Motor neuron (in vitro differentiated cells): Measurements from ENCODE around the gene MVD. TPM values are rescaled to one million over a fixed set of nuclear protein-coding genes. Genes with fewer than 3 reads are reported as not detected.
A peak's percentile ranks its signal among the peaks of the same experiment; 100 is the strongest.

Source experiments
- ATAC-seq, 8 experiments: fragments of 200-7000 bp; cut with Tn5 transposase; replicated peaks in 6 of 8; 2 replicates each; pipeline ENCODE4 v1.8.0; 2021; ENCODE audit warnings: mild to moderate bottlenecking in 8 of 8, moderate library complexity in 8 of 8
- H3K27ac ChIP-seq, 2 donors: fragments of 250-450 bp; sonication (Bioruptor Pico); 2 replicates each; pipeline ENCODE4 v1.9.0; 2021; ENCODE audit warnings: antibody characterized with exemption in 2 of 2, mild to moderate bottlenecking in 2 of 2, moderate library complexity in 1 of 2
- H3K4me1 ChIP-seq, 2 donors: fragments of 250-450 bp; sonication (Bioruptor Pico); replicated peaks in 1 of 2; 2 replicates each; pipeline ENCODE4 v1.6.1; 2021; ENCODE audit warnings: antibody characterized with exemption in 2 of 2, mild to moderate bottlenecking in 2 of 2, moderate library complexity in 1 of 2
- H3K4me3 ChIP-seq, 5 donors: fragments of 250-450 bp; sonication (Bioruptor Pico); 2 replicates each; pipeline ENCODE4 v1.9.0; 2021; ENCODE audit warnings: antibody characterized with exemption in 5 of 5, mild to moderate bottlenecking in 5 of 5, moderate library complexity in 4 of 5
- WGBS, 10 experiments: fragments of 450-650 bp; shearing (Covaris generic); methylation state at CpG; one replicate each; pipeline ENCODE4 v1.0.0; 2022; 5-methylcytosine and 5-hydroxymethylcytosine counted together
- in situ Hi-C, 9 experiments: fragments of 400-800 bp; cut with MboI; loops; one replicate each; pipeline ENCODE4 v1.15.0; 2021; ENCODE audit warnings: low sequenced_read_pairs in 9 of 9, low pct_unique_long_range_greater_than_20kb in 2 of 9; ENCODE audit not compliant: unreplicated experiment in 9 of 9
- total RNA-seq, 8 experiments: library from RNA; unstranded; fragments of 300-600 nt; gene quantifications; 2 replicates each; pipeline versions ENCODE4 v1.2.3 to v1.2.4, GENCODE V29; 2022

Gene MVD
- total RNA-seq, 8 experiments from 2014 or later, result 41.7 to 108 (median 88.2) TPM

DNA sequence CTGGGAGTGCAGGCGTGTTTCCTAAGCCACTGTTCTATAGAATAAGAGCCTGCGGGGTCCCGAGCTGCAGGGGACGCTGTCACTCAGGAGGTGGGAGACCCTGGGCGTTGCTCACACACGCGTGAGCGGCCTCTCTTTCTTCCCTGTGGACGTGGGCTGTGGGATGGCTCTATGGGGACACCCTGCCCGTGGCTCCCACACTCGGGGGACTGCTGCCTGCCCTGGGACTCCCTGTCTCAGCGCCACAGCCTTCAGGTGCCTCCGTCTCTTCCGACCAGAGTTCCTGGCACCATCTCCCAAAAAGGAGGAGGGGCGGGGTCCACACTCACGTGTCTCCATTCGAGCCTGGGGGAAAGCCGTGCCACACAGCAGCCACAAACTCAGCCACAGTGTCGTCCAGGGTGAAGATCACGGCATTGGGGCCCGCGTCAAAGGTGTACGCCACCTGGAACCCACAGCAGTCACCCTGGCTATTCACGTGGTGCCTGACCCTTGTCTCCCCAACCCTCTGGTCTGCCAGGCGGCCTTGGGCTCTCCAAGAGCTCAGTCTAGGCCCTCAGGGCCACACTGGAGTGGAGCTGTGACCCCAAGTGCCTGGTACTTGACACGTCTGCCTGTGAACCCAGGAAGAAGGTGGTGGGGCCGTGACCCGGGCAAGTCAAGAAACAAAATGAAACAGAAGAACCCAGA, 8.4 kb downstream of the MVD start:
- H3K4me3 ChIP-seq, result no peak overlapping the region
- 89 to 100% methylated on average over 1 to 16 of the region's 28 CpGs; no CpG with 5 or more reads in 8 of the 10 experiments for WGBS, 10 experiments
- H3K27ac ChIP-seq, result no peak overlapping the region
- in situ Hi-C loops, result no loop called here
- no peak for ATAC-seq
- peaks cover 17% of the 10 kb centered on the region in 2 donors for H3K4me1 ChIP-seq

DNA sequence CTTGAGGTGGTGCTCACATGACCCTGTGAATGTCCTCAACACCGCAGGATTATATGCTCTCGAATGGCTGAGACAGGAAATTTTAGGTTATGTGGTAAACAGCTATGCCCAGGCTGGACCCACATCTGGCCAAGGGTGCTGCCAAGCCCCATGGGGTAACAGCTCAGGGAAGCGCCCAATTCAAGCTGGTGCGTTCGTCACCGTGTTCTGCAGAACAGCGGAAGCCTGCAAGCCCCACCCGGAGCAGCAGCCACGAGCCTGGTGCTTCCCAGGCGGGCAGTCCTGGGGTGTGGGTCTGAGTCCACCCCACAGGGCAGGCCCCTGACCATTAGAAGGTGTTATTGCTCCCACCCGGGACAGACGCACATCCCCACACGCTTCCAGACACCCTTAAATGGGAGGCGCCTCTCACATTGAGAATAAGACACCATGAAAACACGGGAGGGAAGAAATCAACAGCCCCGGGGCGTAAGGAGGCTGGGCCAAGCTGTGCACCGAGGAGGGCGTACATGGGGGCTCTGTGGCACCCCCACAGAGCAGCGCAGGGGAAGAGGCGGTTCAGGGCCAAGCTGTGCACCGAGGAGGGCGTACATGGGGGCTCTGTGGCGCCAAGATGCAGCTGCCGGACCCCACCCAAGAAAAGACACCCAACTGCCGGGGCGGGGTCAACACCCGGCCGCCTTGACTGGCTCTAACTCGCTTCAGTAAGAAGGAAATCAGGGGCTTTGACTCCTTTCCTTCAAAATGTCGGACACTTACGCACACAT, 9.1 kb downstream of the MVD start:
- in situ Hi-C loops, result no loop called here
- no peak overlapping the region for H3K4me3 ChIP-seq
- peaks cover 17% of the 10 kb centered on the region in 2 donors for H3K4me1 ChIP-seq
- no peak for ATAC-seq
- H3K27ac ChIP-seq, result no peak overlapping the region
- WGBS, 10 experiments, result 20 to 100% (median 88%) methylated on average over 1 to 10 of the region's 32 CpGs; no CpG with 5 or more reads in 4 of the 10 experiments

DNA sequence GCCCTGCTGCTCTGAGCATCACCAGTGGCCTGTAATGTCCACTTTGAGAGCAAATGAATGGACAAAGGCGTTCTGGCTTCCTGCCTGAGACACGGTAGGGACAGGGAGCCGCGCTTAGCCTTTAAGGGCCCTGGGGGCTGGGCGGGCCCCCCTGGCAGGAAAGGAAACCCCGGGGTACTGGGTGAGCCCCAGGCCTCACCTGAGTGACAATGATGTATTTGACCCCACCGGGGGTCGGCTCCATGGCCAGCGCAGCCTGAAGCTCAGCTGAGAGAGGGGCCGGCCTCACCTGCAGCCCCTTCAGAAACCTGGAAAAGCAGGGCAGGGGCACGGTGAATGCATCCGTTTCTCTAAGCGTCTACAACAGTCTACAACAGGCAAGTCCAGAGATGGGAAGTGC, 9.8 kb downstream of the MVD start:
- Histone ChIP-seq H3K4me1 (peaks cover 17% of the 10 kb centered on the region in 2 donors), H3K27ac (no peak overlapping the region), H3K4me3 (no peak overlapping the region)
- in situ Hi-C loops, result no loop called here
- 71 to 100% (median 90%) methylated on average over 1 to 4 of the region's 13 CpGs; no CpG with 5 or more reads in 6 of the 10 experiments for WGBS, 10 experiments
- ATAC-seq, result no peak

DNA sequence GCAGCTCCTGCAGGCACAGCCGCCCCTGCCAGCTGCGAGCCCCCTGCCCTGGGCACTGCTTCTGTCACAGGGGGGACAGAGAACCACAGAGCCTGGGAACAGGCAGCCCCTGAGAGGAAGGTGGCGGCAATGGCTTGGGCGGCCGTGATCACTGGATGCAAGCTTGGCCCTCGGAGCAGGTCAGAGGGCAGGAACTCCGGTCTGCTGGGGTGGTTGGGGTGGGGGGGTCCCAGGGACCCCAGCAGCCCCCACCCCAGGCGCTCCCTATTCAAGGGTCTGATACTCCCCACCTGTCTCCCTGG, 10.2 kb downstream of the MVD start:
- in situ Hi-C loops, result no loop called here
- peaks cover 17% of the 10 kb centered on the region in 2 donors for H3K4me1 ChIP-seq
- 100% methylated on average over 2 of the region's 8 CpGs; no CpG with 5 or more reads in 9 of the 10 experiments for WGBS, 10 experiments
- no peak overlapping the region for H3K27ac ChIP-seq
- H3K4me3 ChIP-seq, result no peak overlapping the region
- no peak for ATAC-seq

DNA sequence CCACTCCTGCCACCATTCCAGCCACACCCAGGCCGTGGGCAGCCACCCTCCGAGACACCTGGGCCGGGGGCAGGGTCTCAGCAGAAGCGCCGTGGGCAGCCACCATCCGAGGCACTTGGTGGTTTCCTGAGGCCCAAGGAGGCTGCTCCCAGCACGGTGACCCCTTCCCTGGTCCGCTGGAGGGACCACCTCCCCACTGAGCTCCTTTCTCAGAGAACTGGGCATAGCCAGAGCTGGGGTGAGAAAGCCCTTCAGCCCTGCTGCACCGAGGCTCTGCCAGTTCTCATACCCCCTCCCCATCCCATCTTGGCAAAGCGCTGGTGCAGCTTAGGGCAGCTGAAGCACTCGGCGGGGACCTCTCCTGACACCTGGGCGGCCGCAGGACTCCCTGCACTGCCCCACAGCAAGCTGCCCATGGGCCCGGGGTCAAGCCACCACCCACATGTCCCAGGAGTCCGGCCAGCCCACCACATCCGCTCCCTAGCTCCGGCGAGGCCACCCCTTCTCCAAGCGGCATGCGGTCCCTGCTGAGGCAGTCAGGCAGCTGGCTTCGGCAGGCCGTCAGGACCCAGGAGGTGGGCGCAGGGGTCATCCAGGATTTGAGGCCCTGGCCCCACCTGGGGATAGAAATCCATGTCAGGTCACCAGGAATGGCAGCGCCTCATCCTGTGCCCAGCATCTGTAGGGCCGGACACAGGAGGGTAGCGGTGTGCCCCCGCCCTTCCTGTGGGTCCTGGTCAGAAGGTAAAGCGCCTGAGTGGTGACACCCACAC, 10.7 kb downstream of the MVD start:
- peaks cover 17% of the 10 kb centered on the region in 2 donors for H3K4me1 ChIP-seq
- in situ Hi-C loops, result no loop called here
- ATAC-seq, result no peak
- no peak overlapping the region for H3K27ac ChIP-seq
- 67 to 100% (median 87%) methylated on average over 1 to 9 of the region's 29 CpGs; no CpG with 5 or more reads in 5 of the 10 experiments for WGBS, 10 experiments
- no peak overlapping the region for H3K4me3 ChIP-seq

DNA sequence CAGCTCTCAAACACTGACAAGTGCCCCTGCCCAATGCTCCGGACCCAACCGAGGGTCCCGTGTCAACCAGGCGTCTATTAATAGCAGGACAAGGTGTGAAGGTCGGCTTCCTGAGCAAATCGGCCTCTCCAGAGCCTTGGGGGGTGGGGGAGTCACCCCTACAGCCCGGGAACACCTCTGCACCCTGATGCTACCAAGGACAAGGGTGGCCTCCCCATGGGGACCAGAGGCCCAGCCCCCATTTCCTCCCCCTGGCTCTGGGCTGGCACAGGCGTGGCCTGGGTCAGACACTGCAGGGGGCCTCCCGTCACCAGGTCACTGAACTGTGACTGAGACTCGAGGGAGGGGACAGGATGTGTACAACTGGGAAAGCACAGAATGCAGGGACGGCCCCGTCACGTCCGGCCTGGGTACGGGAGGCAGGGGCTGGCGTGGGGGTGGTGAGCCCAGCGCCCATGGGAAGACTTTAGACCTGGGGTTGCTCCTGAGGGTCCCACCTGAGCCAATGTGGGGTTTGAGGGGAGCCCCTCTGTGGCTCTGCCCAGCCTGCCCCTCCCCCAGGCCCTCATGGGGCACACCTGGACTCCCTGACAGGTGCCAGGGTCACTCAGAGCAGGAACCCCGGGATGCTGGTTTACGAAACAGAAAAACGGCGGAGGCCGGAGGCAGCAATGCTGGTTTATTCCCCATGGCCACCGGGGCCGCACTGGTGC, 11.5 kb downstream of the MVD start:
- 2 to 44% methylated on average over 6 to 7 of the region's 24 CpGs; no CpG with 5 or more reads in 8 of the 10 experiments for WGBS, 10 experiments
- H3K27ac ChIP-seq, result no peak overlapping the region
- ATAC-seq, result peak in 7 of 8 experiments; percentile 8 to 45 (median 22)
- H3K4me1 ChIP-seq, result peaks cover 17% of the 10 kb centered on the region in 2 donors
- in situ Hi-C loops, result no loop called here
- H3K4me3 ChIP-seq, result peak overlapping the region in 3 of 5 donors; percentile 33 to 42 (median 36)

DNA sequence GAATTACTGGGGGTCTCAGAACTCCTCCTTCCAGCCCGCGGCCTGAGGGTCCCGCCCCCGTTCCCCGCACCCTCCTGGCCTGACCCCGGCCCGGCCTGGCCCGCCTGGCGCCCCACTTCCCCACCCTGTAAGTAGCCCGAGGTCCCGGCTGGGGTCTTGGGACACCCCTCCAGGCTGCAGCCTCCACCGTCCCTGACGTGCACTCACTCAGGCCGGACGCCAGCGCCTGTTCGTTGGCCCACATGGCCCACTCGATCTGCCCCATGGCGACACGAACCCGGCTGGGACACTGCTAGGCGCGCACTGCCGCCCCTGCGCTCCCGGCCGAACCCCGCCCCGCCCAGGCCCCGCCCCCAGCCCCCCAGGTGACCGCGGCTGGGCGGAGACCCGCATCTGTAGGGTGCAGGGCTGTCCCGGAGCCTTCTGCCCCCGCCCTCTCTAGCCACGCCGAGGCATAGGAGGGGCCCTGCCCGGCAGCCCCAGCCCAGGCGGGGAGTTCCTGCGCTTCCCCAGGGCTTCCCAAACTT, 12.1 kb downstream of the MVD start, which contains the start of gene CYBA:
TSS of gene CYBA (minus strand) at position 305 of the 527 bp plus-strand sequence. CDS start at position 265, 40 bp downstream.
- in situ Hi-C loops, result no loop called here
- no CpG with 5 or more reads among the region's 41 CpGs for WGBS, 10 experiments
- peak within 1 kb of the TSS in 1 of 2 donors; percentile 7 for H3K27ac ChIP-seq
- H3K4me1 ChIP-seq, result peaks cover 17% of the 10 kb centered on the region in 2 donors
- ATAC-seq, result peak; percentile 48 to 89 (median 78)
- peak within 1 kb of the TSS in 4 of 5 donors; percentile 12 to 42 (median 34) for H3K4me3 ChIP-seq

DNA sequence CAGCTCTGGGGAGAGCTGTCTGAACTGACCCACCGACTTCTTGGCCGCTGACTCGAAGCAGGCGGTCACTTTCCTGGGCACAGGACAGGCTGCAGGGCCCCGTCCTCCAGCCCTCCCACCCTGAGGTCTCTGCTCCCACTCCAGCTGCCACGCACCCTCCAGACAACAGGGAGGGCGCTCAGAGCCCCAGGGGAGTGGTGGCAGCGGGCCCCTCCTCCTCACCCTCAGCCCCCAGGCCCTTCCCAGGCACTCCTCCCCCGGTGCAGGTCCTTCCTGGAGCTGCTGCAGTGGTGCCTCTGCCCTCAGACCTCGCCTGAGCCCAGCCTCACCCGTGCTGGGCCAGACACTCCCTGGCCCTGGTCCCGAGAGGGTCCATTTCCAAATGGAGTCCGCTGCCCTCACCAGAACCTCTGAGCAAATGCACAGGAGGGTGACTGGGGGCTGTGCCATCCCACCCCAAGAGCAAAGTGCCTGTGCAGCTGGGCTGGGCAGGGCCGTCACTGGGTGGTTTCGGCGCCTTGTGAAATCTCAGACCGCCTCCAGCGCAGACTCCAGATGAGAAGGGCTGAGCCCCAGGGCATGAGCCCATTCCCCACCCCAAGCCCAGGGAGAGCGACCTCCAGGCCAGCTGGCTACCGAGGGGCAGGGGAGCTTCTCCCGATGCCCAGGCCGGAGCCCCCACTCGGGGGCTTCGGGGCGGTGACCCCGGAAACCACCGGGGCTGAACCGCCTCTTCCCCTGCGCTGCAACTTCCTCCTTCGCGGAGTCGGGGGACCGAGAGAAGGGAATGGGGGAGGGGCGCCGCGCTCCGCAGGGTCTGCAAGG, 12.8 kb downstream of the MVD start:
- ATAC-seq, result peak; percentile 11 to 38 (median 18)
- in situ Hi-C loops, result no loop called here
- Histone ChIP-seq H3K27ac (peak overlapping the region in 1 of 2 donors; percentile 7), H3K4me3 (peak overlapping the region in 4 of 5 donors; percentile 12 to 42 (median 34)), H3K4me1 (peaks cover 17 to 19% of the 10 kb centered on the region in 2 donors)
- WGBS, 10 experiments, result 29 to 50% methylated on average over 6 of the region's 37 CpGs; no CpG with 5 or more reads in 8 of the 10 experiments

DNA sequence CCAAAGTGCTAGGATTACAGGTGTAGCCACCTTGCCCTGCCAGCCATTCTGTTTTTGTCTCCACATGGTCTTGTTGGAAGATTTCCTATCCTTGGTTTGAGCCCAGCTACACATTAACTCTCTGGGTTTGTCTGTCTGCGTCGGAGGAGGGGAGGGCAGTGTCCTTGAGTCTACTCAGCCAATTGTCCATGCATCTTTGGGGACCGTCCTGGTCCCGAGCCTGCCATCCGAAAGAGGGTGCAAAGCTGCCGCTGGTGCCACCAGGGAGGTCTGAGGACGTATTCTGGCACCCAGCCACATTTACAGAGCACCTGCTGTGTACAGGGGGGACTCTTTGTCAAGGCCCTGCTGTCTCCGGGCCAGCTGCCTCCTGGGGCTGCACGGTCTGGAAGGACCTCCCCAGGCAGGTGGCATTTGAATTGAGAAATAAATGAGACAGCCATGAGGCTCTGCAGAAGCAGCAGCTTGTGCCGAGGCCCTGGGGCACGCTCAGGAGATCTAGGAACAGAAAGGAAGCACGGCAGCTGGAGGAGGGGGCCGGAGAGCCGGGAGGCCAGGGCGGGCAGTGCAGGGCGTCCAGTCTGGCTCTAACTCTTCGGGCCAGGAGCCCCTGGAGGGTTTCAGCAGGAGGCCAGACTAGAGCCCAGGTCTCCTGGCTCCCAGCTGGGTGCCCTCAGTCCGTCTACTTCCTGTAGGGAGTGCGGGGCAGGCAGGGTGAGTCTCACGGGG, 13.5 kb downstream of the MVD start:
- no peak overlapping the region for H3K4me3 ChIP-seq
- peaks cover 17 to 19% of the 10 kb centered on the region in 2 donors for H3K4me1 ChIP-seq
- in situ Hi-C loops, result no loop called here
- no peak for ATAC-seq
- WGBS, 10 experiments, result 43 to 78% (median 52%) methylated on average over 2 to 3 of the region's 20 CpGs; no CpG with 5 or more reads in 6 of the 10 experiments
- no peak overlapping the region for H3K27ac ChIP-seq

DNA sequence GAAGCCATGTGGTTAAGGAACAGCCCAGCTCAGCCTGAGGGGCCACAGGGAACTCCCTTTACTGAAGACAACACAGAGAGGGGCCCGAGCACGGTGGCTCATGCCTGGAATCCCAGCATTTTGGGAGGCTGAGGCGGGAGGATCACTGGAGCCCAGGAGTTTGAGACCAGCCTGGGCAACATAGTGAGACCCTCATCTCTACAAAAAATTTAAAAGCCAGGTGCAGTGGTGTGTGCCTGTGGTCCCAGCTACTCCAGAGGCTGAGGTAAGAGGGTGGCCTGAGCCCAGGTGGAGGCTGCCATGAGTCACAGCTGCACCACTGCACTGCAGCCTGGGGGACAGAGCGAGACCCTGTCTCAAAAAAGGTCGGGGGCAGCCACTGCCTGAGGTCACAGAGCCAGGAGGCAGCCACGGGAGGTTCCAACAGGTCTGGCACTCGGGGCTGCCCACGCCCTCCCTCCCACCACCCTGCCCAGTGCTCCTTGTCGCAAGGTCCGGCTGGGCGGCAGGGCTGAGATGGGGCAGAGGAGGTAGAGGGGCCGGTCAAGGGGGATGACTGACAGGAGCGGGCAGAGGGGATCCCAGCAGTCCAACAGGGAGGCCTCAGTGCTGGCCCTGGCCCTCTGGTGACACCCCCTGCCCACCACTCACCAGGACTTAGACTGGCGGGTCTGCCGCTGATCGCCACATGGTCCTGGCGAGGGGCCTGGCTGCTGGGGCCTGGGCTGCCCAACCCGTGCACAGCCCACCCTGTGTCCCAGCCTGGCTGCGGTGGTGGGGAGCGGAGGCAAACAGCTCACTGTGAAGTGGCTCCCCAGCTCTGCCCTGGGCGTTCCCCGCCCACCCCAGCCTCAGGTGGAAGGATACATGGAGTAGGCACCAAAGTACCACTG, 15.5 kb downstream of the MVD start:
- Histone ChIP-seq H3K27ac (no peak overlapping the region), H3K4me3 (no peak overlapping the region), H3K4me1 (peaks cover 17 to 19% of the 10 kb centered on the region in 2 donors)
- in situ Hi-C loops, result no loop called here
- WGBS, 10 experiments, result 60 to 90% (median 78%) methylated on average over 1 to 8 of the region's 22 CpGs; no CpG with 5 or more reads in 4 of the 10 experiments
- no peak for ATAC-seq
